Measurements from ENCODE around the gene MEGF9.
"Not testable (repeated sequence)": the region's sequence is repeated elsewhere in the genome, so short reads cannot be mapped to it uniquely, and the experiment has no call there.

Gene MEGF9

DNA sequence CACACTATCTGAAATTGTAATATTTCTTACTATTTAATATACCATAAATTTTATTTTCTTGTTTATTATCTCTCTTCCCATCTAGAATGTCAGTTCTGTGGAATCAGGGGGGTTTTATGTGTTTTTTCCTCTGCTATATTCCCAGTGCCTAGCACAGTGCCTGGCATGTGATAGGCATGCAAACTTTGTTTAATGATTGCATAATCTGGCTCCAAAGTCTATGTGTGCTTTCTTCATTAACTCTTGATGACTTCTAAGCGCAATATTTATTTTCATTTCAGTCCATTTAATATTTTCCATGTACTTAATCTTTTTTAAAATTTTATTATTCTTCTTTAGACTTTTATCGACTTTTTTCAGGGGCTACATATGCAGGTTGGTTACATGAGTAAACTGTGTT, 73.9 kb downstream of the MEGF9 start:
- no peak for DNase-seq (ENCODE audit: low spot score)
- TF ChIP-seq, protein P1, sequence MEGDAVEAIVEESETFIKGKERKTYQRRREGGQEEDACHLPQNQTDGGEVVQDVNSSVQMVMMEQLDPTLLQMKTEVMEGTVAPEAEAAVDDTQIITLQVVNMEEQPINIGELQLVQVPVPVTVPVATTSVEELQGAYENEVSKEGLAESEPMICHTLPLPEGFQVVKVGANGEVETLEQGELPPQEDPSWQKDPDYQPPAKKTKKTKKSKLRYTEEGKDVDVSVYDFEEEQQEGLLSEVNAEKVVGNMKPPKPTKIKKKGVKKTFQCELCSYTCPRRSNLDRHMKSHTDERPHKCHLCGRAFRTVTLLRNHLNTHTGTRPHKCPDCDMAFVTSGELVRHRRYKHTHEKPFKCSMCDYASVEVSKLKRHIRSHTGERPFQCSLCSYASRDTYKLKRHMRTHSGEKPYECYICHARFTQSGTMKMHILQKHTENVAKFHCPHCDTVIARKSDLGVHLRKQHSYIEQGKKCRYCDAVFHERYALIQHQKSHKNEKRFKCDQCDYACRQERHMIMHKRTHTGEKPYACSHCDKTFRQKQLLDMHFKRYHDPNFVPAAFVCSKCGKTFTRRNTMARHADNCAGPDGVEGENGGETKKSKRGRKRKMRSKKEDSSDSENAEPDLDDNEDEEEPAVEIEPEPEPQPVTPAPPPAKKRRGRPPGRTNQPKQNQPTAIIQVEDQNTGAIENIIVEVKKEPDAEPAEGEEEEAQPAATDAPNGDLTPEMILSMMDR (IDR thresholded peaks at IDR 0.05; ENCODE audit: borderline replicate concordance, control extremely low read depth, extremely low read depth, insufficient read depth, missing control alignments): no peak
- in situ Hi-C loops (cut with MboI; ENCODE audit: low sequenced_read_pairs, unreplicated experiment): no loop called here

DNA sequence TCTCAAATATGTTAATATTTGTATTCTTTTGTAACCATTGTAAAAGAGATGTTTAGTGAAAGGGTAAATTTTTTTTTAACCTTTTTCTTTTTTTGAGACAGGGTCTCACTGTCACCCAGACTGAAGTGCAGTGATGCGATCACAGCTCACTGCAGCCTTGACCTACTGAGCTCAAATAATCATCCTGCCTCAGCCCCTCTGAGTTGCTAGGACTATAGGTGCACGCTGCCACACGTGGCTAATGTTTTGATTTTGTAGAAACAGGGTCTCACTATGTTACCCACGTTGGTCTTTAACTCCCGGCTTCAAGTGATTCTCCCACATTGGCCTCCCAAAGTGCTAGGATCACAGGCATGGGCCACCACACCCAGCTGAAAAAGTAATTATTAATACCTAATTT, 76.4 kb downstream of the MEGF9 start:
- DNase-seq (ENCODE audit: low spot score): no peak
- in situ Hi-C loops (cut with MboI; ENCODE audit: low sequenced_read_pairs, unreplicated experiment): no loop called here
- TF ChIP-seq, protein P1 (IDR thresholded peaks at IDR 0.05; ENCODE audit: borderline replicate concordance, control extremely low read depth, extremely low read depth, insufficient read depth, missing control alignments): no peak

DNA sequence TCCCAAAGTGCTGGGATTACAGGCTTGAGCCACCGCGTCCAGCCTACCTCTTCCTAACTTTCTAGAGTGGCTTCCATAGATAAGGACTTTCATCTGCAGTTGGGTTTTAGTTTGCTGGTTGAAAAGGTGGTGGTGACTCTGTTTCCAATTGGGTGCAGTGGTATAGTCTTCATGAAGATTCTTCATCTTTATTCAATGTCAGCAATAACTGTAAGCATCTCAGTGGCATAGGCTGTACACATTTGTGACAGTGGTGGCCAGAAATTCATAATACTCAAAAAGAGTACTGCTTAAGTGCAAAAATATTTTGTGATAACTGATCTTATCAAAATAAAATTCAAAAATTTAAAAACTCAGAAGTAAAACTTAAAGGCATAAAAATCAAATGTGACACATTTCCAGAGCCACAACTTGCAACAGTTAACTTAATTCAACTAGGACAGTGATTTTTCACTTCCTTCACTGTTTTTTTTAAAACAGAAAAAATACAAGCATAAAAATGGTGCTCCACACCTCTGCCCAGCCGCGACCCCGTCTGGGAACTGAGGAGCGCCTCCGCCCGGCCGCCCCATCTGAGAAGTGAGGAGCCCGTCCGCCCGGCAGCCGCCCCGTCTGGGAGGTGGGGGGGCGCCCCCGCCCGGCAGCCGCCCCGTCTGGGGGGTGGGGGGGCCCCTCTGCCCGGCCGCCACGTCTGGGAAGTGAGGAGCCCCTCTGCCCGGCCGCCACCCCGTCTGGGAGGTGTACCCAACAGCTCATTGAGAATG, 77.9 kb downstream of the MEGF9 start:
- TF ChIP-seq, protein P1 (IDR thresholded peaks at IDR 0.05; ENCODE audit: borderline replicate concordance, control extremely low read depth, extremely low read depth, insufficient read depth, missing control alignments): no peak
- in situ Hi-C loops (cut with MboI; ENCODE audit: low sequenced_read_pairs, unreplicated experiment): no loop called here
- no peak for DNase-seq (ENCODE audit: low spot score)

DNA sequence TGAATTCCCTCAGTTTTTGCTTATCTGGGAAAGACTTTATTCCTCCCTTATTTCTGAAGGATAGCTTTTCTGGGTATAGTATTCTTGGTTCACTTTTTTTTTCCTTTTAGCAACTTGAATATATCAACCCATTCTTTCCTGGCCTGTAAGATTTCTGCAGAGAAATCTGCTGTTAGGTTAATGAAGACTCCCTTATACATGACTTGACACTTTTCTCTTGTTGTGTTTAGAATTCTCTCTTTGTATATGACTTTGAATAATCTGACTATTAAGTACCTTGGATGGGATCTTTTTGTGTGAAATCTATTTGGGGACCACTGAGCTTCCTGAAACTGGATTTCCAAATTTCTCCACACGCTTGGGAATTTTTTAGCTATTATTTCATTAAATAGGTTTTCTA, 79.3 kb downstream of the MEGF9 start:
- TF ChIP-seq, protein P1 (IDR thresholded peaks at IDR 0.05; ENCODE audit: borderline replicate concordance, control extremely low read depth, extremely low read depth, insufficient read depth, missing control alignments): no peak
- in situ Hi-C loops (cut with MboI; ENCODE audit: low sequenced_read_pairs, unreplicated experiment): no loop called here
- no peak for DNase-seq (ENCODE audit: low spot score)

DNA sequence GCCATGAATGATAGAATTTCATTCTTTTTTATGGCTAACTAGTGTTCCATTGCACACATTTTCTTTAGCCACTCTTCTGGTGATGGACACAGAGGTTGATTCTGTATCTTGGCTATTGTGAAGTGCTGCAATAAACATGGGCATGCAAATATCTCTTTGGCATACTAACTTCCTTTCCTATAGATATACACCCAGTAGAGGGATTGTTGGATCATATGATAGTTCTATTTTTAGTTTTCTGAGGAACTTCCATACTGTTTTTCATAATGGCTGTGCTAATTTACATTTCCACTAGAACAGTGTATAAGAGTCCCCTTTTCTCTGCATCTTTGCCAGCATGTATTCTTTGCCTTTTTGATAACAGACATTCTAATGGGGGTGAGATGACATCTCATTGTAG, 83.9 kb downstream of the MEGF9 start:
- in situ Hi-C loops (cut with MboI; ENCODE audit: low sequenced_read_pairs, unreplicated experiment): no loop called here
- no peak for DNase-seq (ENCODE audit: low spot score)
- TF ChIP-seq, protein P1 (IDR thresholded peaks at IDR 0.05; ENCODE audit: borderline replicate concordance, control extremely low read depth, extremely low read depth, insufficient read depth, missing control alignments): no peak

DNA sequence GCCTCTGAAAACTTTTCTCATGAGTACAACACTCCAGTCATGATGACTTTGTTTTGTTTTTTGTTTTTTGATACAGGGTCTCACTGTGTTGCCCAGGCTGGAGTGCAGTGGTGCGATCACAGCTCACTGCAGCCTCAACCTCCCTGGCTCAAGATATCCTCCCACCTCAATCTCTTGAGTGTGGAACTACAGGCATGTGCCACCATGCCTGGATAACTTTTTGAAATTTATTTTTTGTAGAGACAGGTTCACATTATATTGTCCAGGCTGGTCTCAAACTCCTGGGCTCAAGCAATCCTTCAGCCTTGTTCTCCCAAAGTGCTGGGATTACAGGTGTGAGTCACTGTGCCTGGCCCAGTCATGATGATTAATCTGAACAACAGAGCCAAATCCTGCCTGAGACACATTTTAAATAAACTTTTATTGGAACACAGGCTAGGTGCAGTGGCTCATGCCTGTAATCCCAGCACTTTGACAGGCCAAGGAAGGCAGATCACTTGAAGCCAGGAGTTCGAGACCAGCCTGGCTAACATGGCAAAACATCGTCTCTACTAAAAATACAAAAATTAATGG, 85.3 kb downstream of the MEGF9 start:
- DNase-seq (ENCODE audit: low spot score); in situ Hi-C loops (cut with MboI; ENCODE audit: low sequenced_read_pairs, unreplicated experiment): not testable (repeated sequence)

DNA sequence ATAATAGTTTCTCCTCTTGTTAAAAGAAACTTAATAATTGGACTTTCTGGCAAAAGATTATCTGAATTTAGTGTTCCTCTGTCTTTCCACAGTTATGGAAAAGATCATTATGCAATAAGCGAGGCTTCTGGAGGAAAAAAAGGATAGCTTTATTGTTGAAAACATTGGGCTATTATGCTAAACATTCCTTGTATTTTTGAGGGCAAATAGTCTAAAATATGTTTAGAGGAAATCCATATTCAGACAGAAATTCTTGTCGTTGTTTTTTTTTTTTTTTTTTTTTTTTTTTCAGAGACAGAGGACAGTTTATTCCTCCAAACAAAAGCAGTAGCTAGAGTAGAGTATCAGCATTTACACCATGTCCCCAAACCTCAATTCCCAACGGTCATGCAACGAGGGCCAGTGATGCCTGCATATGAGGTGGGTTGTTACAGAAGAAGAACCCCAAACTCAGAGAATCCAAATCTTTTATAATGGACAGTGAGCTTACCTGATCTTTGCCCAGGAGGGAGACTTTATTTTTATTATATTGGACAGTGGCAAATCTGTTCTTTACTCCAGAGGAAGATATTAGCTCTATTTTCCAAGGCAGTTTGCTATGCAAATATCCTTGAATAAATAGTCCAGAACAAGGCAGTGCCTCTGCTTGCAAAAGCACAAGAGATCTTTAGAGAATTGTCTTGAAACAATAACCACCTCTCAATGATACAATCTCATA, 85.9 kb downstream of the MEGF9 start:
- TF ChIP-seq, protein P1 (IDR thresholded peaks at IDR 0.05; ENCODE audit: borderline replicate concordance, control extremely low read depth, extremely low read depth, insufficient read depth, missing control alignments): no peak
- no peak for DNase-seq (ENCODE audit: low spot score)
- in situ Hi-C loops (cut with MboI; ENCODE audit: low sequenced_read_pairs, unreplicated experiment): no loop called here

Measured in GM13976 (cell line).